Activated CD8-positive, alpha-beta memory T cell treated with anti-CD3 and anti-CD28 coated beads for 1 hour (primary cell): ENCODE results near the gene GIPC3.
"Not testable (repeated sequence)": the region's sequence is repeated elsewhere in the genome, so short reads cannot be mapped to it uniquely, and the experiment has no call there.

Source experiments
- DNase-seq, 2 donors: peaks; one replicate each; pipeline ENCODE4 v3.0.0-alpha.2; 2020; ENCODE audit warnings: low read depth in 1 of 2; ENCODE audit errors: extremely low read depth in 1 of 2

The GIPC3 gene

DNA sequence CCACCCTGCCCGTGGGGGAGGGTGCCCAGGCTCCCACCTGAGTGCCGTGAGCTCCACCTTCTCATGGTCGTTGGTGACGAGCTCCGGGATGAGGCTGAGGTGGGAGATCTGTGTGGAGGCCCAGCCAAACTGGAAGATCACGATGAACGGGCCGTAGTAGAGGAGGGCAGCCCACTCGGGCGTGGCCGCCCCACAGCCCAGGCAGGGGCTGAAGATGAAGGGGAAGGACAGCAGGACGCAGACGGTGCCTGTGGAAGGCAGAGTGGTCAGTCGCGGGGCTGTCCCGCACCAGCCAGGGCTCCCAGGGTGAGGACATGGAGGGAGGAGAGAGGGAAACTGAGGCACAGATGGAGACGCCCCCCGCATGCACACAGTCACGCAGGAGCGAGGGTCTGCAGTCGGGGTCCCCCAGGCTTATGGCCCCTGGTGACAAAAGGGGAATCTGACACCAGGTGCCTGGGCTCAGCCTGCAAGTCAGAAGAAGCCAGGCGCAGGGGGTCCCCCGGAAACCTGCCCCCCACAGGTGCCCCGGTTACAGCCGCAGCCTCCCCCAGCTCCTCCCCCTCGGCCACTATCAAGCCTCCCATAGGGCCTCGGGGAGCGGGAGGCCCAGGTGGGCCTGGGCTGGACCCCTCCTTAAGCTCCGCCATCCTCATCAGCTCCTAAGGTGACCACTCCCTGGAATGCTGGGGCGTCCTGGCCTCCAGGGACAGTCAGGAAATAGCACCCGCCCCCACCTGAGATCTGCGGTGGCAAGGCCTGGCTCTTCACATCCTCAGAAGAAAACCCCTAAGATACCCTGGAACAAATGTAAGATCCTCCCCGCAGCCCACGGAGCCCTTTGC lies 34.1 kb upstream of the GIPC3 start:
- DNase-seq, result no peak

- no peak for DNase-seq
Measured at GRCh38 chr19:3551792-3552095, 33.5 kb upstream of the GIPC3 start.

- DNase-seq, result no peak
Measured at GRCh38 chr19:3554254-3555083, 30.8 kb upstream of the GIPC3 start.

DNA sequence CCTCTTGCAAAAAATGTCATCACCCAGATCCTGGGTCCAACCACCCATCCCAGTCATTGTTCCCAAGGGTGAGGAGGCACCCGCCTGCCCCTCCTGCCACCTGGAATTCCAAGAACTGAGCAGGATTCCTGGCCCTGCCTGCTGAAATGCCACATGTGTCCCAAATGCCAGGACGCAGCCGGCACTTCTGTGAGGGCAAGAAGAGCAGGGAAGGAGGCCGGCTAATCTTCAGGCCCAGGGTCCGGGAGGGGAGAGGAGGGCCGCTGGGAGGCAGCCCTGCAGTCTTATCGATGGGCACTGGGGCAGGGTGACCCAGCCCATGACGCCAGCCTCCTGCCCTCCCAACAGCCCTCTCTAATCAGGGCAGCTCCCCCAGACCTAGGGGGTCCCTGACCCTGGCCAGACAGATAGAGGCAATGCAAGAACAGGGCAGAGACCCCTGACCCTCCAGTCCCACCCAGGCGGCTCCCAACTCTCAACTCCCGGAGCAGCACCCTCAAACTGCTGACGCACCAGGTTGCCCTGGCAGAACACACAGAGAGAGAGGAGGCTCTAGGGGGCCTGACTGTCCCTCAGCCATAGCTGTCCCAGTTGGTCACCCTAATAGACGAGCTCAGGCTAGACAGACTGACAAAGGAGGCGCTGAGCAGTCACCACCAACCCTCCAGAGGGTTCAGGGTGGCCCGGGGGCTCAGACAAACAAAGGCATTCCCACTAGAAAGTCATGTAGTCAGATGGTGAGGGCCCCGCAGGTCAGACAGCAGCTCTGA lies 29.4 kb upstream of the GIPC3 start:
- no peak for DNase-seq

DNA sequence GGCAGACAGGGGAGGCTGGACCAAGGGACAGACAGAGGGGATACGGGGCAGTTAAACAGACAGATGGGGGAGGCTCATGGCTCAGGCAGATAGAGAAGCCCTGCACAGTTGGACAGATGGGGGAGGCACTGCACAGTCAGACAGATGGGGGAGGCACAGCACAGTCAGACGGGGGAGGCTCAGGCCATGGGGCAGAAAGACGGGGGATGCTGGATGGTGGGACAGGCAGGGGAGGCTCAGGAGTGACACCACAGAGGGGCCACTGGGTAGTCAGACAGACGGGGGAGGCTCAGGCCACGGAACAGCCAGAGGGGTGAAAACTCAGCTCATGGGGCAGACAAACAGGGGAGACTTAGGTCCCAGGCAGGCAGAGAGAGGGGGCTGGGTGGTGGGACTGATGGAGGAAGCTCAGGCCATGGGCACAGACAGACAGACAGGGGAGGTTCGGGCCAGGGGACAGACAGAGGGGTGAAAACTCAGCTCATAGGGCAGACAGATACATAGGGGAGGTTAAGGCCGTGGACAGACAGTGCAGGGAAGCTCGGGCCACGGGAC lies 28.8 kb upstream of the GIPC3 start:
- no peak for DNase-seq

DNA sequence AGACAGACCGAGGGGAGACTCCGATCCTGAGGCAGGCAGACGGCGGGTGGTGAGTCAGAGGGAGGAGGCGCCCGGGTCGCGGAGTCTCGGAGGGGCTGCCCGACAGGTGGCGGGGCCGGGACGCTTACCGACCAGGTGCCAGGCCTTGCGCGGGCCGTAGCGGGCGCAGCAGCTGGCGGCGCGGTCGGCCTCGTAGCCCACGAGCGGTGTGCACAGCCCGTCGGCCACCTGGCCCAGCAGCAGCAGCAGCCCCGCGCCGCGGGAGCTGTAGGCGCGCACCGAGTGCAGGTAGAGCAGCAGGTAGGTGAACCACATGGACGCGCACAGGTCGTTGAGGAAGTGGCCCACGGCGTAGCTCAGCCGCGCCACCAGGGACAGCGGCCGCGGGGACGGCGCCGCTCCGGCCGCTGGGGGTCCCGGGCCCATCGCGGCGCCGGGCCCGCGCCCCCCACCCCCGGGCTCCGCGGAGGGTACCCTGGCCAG lies 28.3 kb upstream of the GIPC3 start:
- peak; percentile 24 to 48 for DNase-seq

DNA sequence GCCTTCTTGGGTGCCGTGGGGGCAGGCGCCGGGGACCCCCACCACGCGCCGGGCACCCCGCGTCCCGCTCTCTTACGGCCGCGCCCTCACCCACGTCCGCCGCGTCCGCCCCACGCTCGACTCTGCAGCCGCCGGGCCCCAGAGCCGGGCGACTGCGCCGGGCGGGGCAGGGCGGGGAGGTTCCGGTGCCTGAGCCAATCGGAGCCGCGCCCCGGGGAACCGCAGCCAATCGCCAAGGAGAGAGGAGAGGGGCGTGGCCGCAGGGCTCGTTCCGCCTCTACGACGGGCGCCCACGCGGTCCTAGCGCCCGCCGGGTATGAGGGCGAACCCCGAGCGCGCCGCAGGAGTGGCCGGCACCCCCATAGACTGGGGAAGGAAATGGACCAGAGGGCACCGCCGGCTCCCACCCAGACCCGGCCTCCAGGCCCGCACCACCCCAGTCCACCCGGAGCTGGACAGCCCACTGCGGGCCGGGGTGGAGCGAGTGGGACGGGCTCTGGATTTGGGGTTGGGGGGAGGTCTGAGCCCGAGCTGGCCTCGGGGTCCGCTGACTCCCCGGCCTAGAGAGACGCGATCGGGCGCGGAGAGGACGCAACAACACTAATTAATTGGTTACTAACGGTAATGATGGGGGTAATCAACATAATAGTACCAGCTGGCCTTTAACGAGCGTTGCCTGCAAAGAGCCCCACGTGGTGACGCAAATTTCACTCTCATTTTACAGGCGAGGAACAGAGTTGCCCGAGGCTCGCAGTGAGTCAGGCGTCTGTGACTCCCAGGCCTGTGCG lies 27.6 kb upstream of the GIPC3 start, which contains the start of gene MFSD12:
MFSD12 (minus strand) TSS at position 126 of the 788 bp plus-strand sequence. CDS start 183 bp downstream, outside the sequence.
- peak; percentile 84 to 95 for DNase-seq

- DNase-seq, result no peak
Measured at GRCh38 chr19:3563709-3564524, 21.4 kb upstream of the GIPC3 start.

GRCh38 chr19:3565139-3565538 lies 20.1 kb upstream of the GIPC3 start:
- DNase-seq, result no peak

DNA sequence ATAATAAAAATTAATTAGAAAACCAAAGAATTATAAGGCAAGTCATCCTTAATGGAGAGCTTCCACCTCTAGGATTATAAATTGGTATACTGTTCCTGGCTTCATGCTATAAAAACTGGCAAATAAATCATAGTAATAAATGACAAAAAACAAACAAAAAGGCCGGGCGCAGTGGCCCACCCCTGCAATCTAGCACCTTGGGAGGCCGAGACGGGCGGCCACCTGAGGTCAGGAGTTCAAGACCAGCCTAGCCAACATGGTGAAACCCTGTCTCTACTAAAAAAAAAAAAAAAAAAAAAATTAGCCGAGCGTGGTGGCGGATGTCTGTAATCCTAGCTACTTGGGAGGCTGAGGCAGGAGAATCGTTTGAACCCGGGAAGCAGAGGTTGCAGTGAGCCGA lies 15.2 kb upstream of the GIPC3 start:
- not testable (repeated sequence) for DNase-seq

DNA sequence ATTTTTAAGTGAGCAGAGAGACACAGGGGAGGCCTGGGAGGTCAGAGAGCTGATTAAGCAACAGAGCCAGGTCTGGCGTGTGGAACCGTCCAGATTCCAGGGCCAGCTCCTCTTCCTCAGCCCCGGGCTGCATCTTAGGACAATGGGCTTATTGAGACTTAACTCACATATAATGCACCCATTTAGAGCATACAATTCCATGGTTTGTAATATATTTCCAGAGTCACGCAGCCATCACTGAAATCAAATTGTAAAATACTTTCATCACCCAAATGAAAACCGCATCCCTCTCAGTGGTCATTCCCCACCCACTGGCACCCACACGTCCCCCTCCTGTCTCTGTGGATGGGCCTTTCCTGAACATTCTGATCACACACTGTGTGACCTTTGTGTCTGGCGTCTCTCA lies 14.7 kb upstream of the GIPC3 start:
- no peak for DNase-seq

DNA sequence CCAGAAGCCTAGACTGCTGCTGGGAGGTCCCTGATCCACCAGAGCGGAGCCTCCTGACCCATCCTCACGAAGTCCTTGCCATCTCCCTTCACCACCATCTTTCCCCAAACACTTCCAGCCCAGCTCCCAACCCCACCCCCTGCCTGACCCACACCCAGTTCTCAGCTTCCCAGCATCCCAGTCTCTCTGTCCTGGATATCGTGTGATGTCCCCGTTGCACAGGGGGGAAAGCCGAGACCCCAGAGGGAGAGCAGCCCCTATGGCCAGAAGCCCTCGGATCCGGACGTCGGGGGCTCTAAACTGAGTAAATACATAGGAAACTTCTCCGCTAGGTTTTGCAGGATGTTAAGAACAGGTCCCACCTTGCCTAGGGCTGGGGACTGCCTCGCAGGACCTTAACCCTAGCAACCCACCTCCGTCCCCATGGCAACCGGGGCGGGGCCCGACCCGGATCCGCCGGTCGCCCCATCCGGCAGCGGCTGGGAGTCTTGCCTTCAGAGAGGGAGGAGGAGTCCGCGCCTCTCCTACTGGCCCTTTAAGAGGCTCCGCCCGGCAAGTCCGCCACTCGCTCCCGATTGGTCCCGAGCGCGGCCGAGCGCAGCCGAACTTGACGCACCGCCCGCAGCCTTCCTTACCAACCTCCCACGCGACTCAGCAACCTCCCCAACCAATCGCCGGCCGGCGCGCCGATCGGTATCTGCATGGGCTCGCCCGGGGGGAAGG lies 13.0 kb upstream of the GIPC3 start:
- peak; percentile 96 to 98 for DNase-seq

GRCh38 chr19:3572855-3573161 lies 12.5 kb upstream of the GIPC3 start, which contains the start of gene HMG20B:
HMG20B (plus strand) TSS chr19:3572944; CDS start chr19:3573310, 366 bp downstream.
- no peak for DNase-seq

DNA sequence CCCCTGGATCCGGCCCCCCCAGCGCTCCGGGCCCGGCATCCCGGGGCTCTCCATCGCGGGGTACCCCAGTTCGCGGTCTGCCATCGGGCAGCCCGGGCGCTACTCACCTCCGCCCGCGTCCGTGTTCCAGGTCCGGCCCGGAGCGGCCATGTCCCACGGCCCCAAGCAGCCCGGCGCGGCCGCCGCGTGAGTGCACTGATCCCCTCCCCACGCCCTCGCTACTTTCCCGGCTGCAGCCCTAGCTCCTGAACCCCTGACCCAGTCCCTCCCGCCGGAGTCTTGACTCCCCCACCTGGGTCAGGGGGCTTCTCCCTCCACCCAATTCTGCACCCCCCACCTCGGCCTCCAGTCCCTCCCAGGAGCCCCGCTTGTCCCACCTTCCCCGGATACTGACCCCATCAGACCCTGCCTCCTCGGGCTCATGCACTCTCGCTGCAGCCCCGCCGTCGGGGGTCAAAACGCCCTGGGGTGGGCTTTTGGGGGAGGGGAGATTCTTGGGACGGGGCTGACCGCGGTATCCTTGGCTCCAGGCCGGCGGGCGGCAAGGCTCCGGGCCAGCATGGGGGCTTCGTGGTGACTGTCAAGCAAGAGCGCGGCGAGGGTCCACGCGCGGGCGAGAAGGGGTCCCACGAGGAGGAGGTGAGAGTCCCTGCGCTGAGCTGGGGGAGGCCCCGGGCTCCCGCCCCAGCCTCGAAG lies 12.0 kb upstream of the GIPC3 start:
- no peak for DNase-seq

- peak; percentile 48 to 59 for DNase-seq
Measured at GRCh38 chr19:3573858-3574637, 11.2 kb upstream of the GIPC3 start.

DNA sequence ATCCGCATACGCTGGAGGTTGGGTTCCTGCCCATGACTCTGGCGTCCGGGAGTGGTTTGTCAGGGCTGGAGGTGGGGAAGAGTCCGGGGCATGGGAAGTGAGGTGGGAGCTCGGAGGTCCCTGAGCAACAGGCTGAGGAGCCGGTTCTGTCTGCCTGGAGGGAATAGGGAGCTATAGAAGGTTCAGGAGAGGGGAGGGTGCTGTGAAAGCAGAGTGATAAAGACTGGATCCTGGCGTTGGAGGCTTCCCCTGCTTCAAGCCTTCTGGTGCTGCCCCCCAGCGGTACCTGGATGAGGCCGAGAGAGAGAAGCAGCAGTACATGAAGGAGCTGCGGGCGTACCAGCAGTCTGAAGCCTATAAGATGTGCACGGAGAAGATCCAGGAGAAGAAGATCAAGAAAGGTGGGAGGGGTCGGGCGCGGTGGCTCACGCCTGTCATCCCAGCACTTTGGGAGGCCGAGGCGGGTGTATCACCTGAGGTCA lies 10.0 kb upstream of the GIPC3 start:
- no peak for DNase-seq
